Activated naive CD4-positive, alpha-beta T cell treated with Interleukin-2 at 50 U/mL for 16 hours (primary cell): Measurements from ENCODE around the gene SAMD11.
"Not testable (repeated sequence)": the region's sequence is repeated elsewhere in the genome, so short reads cannot be mapped to it uniquely, and the experiment has no call there.

Experiments used
- DNase-seq: peaks from one replicate; pipeline ENCODE4 v3.0.0-alpha.2; 2020

The SAMD11 gene

GRCh38 chr1:965526-966134 is 41.9 kb downstream of the SAMD11 start:
- no peak for DNase-seq

GRCh38 chr1:966135-966703 is 42.5 kb downstream of the SAMD11 start, which contains the start of gene PLEKHN1:
Gene PLEKHN1 (plus strand): TSS chr1:966482. CDS start chr1:966532, 50 bp downstream.
- peak; percentile 28 for DNase-seq

- peak; percentile 86 for DNase-seq
Observed at GRCh38 chr1:966704-967300, 43.1 kb downstream of the SAMD11 start.

- DNase-seq: no peak
Observed at GRCh38 chr1:967466-968343, 44.0 kb downstream of the SAMD11 start.

- no peak for DNase-seq
Observed at GRCh38 chr1:969260-969855, 45.6 kb downstream of the SAMD11 start.

GRCh38 chr1:970242-970972 is 46.7 kb downstream of the SAMD11 start:
- DNase-seq: no peak

- DNase-seq: no peak
Observed at GRCh38 chr1:970973-971730, 47.4 kb downstream of the SAMD11 start.

GRCh38 chr1:971751-972506 is 48.2 kb downstream of the SAMD11 start:
- DNase-seq: no peak

- DNase-seq: no peak
Observed at GRCh38 chr1:972726-973458, 49.2 kb downstream of the SAMD11 start.

GRCh38 chr1:973459-974292 is 50.0 kb downstream of the SAMD11 start:
- no peak for DNase-seq

- no peak for DNase-seq
Observed at GRCh38 chr1:974293-974640, 50.5 kb downstream of the SAMD11 start.

- DNase-seq: no peak
Observed at GRCh38 chr1:974687-975328, 51.1 kb downstream of the SAMD11 start.

- no peak for DNase-seq
Observed at GRCh38 chr1:975365-975764, 51.6 kb downstream of the SAMD11 start.

- peak; percentile 56 for DNase-seq
Observed at GRCh38 chr1:975896-976683, 52.4 kb downstream of the SAMD11 start.

GRCh38 chr1:976791-977190 is 53.1 kb downstream of the SAMD11 start:
- not testable (repeated sequence) for DNase-seq

- no peak for DNase-seq
Observed at GRCh38 chr1:978069-978834, 54.5 kb downstream of the SAMD11 start.
